Activated CD8-positive, alpha-beta memory T cell treated with anti-CD3 and anti-CD28 coated beads, Interleukin-2, amount 50 U/mL, for 1 hour (primary cell): ENCODE measurements around the gene ZFP36L2.

Experiments
- DNase-seq: peaks from one replicate; pipeline ENCODE4 v3.0.0-alpha.2; 2020; ENCODE audit errors: extremely low read depth

The ZFP36L2 gene, protein sequence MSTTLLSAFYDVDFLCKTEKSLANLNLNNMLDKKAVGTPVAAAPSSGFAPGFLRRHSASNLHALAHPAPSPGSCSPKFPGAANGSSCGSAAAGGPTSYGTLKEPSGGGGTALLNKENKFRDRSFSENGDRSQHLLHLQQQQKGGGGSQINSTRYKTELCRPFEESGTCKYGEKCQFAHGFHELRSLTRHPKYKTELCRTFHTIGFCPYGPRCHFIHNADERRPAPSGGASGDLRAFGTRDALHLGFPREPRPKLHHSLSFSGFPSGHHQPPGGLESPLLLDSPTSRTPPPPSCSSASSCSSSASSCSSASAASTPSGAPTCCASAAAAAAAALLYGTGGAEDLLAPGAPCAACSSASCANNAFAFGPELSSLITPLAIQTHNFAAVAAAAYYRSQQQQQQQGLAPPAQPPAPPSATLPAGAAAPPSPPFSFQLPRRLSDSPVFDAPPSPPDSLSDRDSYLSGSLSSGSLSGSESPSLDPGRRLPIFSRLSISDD

DNA sequence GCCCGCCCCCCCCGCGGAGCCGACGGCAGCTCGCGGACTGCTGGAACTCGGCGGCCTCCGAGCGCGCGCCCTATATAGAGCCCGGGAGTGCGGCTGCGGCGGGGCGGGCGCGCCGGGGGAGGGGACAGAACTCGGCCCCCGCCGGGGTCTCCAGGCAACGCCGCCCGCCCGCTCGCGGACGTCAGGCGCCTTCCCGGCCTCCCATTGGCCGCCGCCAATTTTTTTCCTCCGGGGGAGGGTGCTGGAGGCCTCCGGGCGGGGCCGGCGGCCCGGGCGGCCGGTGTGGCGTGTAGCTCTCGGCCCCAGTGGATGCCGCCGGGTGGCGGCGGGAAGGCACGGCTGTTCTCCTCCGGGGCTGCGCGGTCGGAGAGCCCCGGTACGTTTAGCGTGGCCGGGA lies at the start of gene ZFP36L2:
TSS of gene ZFP36L2 (minus strand) at position 49 of the 397 bp plus-strand sequence. CDS start 291 bp downstream, outside the sequence.
- peak; percentile 88 for DNase-seq

DNA sequence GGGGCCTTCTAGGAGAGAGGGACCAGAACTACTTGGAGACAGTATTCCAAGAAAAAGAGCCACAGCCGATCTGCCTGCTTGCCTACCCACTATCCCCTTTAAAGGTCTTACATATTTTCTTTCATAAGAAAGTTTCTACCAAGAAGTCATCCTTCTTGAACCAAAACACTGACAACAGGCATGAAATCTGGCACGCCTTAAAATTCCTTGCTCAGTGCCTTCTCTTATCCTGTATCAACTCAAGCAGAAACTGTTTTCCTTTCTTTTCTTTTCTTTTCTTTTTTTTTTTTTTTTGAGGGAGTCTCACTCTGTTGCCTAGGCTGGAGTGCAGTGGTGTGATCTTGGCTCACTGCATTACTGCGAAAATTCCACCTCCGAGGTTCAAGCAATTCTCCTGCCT lies 48.3 kb upstream of the ZFP36L2 start:
- DNase-seq = no peak

DNA sequence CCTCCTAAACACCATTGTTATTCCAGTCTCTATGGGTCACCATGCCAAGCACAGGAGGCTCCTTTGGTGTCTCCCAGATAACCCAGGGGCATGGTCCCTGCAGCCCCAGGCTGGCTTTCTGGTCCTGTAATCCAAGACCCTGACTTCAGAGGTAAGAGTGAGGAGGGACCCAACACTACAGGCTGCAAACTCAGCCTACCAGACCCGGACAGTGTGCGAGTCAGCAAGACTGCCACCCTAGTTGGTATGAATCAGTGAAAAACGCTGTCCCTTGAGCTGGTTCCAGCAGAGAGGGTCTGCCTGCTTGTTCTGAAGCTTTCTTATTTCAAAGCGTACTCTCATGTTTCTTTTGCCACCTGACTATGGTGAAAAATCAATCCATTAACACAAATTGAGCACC lies 47.6 kb upstream of the ZFP36L2 start:
- DNase-seq = no peak

DNA sequence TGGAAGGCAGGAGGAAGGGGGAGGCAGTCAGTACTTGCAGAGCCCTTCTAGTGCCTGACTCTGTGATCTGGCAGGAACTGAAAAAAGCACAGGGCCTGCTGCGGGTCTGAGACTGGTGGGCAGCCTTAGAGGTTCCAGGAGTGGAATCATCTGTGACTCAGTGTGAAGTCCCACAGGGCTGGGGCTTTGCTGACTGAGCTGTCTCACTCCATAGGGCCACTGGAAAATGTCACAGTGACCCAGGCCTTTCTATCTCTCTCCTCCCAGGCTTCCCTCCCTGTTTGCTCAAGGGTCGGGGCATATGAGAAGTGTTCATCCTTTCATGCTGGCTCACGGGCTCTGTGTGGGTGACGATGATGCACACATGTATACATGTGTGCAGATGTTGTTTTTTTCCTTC lies 47.1 kb upstream of the ZFP36L2 start:
- DNase-seq = no peak

DNA sequence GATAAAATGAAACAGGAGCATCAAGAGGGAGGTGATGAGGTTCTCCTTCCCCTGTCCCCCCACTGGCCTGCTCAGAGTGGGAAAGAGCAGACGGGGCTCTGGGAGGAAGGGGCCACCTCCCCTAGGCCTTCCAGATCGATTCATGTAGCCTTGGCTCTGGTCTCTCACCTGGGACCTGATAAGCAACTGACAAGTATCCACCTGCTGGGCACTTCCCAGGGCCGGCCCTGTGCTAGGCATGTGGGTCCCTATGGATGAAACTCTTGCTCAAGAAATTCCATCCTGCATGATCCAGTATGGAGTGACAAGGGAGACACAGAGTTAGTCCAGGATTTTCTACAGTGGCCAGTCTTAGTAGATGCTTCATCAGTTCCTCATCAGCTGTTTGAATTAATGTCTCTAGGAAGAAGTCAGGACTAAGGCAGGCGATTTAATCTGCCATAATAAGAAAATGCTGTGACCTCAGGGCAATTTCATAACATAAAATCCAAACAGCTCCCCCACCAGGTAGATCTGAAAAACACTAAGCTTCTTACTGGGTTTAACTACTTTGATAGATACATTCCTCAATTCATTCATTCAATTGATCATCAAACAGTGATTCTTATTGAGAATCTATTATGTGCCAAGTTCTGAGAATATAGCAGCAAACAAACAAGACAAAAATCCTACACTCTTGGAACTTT lies 44.7 kb upstream of the ZFP36L2 start:
- no peak for DNase-seq

DNA sequence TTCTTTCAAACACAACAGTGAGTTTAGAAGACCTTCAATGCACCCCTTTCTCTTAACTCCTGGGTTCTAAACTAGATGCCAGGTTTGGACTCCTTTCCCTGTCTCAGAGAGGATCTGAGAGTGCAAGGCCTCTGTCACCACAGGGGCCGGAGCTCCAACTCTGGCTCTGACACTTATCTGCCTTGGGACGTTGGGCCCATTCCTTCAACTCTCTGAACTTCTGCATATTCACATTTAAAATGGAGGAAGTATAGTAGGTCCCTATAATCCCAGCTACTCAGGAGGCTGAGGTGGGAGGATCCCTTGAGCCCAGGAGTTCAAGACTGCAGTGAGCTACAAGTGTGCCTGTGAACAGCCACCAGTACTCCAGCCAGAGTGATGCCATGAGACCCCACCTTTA lies 44.1 kb upstream of the ZFP36L2 start:
- no peak for DNase-seq

DNA sequence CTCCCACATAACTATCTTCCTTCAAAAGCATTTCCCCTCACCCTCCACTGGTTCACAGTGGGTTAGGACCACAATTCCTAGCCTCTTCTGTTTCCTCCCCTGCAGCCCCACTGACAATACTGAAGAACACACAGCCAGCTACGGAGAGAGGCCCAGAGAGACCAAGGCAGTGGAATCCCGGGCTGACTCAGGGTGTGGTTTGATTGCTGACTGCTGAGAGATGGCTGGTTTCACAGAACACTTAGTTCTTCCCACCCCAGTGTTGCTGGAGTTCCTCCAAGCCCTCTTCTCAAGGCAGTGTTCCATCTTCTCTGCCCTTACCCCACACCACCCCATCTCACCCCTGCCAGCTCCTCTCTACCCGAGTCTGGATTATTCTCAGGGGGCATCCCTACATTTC lies 43.3 kb upstream of the ZFP36L2 start:
- DNase-seq = no peak

DNA sequence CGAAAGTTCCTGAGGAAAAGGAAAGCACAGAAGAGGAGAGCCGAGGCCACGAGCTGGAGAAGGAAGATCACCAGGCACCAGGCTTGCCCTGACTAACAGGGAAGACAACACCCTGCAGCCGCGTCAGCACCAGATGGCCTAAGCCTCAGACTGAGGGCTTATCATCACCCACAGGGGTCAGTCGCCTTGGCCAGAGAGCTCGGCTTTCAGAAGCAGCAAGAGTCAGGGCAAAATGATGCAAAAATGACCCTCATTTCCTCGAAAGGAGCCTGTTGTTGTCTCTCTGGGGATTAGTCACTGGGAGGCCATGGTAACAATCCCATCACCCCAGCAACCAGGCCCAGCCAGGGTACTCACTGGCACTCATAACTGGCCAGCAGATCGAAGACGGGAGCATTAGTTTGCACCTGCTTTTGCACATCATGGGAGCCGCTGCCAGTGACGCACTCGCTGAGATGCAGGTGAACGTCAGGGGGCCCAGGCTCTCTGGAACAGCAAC lies 42.7 kb upstream of the ZFP36L2 start:
- no peak for DNase-seq

DNA sequence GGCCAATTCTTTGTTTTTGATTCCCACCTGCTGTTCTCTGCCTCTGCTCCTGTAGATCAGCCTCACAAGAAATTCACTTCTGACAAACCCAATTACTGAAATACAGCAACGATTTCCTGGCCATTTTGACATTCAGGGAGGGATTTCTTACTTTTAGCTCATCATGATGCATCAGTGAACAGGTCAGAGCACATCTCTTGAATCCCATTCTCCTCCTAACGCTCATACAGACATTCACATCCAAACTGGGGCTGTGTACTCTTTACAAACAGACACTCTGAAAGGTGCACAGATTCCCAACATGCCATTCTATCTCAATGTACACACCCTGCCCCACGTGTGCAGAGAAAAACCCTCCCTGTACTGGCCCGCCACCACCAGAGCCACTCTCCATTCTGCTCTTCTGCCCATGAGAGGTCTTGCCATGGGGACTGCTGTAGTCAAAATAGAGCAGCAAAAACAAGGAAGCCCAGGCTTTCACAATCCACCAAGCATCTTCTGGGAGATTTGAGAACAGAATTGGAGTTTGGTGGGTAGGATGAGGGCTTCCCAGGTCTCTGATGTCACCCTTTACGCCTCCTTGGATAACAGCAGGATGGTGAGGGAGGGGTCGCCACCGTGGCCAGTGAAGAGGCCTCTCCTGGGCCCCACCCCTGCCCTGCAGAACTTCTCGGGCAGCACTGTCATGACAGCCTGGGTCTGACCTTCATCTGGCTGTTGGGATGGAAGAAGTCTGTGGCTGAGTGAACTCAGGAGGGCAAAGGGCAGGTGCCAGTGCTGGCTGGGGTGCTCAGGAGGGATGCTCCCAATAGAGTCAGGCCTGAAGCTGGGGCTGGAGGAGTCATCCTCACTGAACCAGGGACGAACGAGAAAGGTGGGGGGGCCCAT lies 41.9 kb upstream of the ZFP36L2 start:
- no peak for DNase-seq

DNA sequence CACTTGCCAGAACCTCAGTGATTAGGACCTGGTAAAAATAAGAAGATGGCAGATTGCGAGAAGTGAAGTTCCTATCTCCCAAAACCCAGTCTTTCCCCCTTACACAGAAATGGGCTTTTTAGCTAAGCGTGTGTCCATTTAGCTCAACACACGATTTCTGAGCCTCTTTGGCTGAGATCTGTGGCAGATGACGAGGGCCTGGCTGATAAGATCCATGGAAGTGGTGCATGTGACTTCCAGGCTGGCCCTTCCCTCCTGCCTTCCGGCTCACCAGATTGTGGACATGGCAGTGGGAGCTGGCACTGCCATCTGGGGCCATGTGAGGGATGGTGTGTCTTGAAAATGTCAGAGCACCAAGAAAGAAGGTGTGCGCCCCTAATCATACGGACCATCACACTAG lies 41.0 kb upstream of the ZFP36L2 start:
- DNase-seq = no peak

DNA sequence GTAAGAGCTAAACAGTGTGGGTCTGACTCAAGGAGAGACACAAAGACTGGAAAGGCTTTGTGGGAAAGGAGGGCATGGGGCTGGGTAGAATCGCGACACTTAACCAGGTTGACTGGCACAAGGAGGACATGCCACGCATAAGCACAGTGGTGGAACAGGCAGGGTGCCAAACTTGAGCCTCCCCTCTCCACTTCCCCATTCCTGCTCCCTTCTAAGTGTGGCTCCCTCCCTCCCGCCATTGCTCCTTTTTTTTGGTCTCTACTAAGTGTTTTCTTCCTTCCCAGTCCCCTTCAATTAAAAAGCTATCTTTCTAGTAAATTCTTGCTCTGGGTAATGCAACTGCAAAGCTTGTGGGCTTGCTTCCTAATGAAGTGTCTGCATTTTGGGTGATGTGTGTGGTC lies 40.3 kb upstream of the ZFP36L2 start:
- no peak for DNase-seq

DNA sequence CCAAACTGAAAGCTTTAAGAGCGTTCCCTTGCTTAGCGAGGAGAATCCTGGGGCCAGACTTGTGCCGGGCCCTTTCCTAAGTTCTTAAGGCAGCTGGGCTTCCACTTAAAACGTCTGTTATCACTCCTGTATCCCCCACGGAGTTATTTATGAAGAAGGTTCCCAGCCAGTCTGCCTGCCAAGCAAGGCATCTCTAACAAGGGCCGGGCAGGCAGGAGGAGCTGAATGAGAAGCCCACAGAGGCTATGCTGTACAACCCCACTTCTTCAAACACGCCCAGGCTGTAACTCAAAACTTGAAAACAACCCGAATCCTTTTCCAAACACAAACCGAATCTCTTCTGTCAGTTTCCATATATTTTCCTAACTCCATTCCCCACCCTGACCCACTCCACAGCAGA lies 39.0 kb upstream of the ZFP36L2 start:
- no peak for DNase-seq

DNA sequence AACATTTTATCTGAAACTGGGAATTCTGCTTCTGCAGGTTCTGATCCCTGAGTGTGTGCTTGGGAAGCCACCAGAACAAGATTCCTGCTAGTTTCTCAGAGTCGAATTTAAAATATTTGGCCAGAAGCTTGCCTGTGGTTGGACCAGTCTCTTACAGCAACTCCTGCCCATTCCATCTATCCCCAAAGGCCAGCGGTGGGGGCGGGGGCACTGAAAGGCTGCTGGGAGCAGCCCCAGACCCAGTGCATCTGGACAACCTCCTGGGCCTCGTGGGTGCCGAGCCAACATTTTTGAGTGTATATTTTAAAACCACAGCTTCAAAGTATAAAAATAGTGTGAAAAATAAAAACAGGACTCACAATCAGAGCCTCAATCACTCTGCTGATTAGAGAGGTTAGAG lies 38.6 kb upstream of the ZFP36L2 start:
- no peak for DNase-seq

DNA sequence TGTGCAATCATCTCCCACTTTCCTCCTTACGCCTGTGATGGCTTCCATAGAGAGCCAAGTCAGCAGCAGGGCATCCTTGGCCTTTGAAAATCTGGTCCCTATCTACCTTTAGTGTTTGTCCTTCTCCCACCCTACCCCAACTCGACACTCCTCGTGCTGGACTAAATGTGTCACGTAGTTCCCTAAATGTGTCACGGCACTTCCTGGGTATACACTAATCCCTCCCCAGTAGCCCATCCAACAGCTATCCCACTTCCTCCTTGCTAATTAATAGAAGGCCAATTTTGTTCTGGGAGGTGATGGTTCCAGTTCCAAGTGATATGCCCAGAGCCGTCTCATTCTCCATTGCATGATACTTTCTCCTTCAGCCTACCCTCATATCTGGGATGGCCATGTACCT lies 36.5 kb upstream of the ZFP36L2 start:
- no peak for DNase-seq

DNA sequence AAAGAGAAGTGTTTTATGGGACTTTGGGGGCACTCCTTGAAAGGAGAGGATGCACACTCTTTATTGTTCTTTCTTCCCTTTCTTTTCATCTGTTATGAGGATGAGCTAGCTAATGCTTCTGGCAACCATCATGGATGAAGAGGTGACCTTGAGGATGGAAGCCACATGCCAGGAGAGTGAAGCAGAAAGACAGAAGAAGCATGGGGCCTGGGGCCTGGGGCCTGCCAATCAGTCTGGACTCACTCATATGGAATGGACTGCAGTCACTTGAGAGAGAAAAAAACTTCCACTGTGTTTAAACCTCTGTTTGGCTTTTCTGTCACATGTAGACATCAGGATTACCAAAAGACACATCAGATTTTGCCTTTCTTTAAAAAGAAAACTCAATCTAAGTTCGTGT lies 35.8 kb upstream of the ZFP36L2 start:
- DNase-seq = no peak

DNA sequence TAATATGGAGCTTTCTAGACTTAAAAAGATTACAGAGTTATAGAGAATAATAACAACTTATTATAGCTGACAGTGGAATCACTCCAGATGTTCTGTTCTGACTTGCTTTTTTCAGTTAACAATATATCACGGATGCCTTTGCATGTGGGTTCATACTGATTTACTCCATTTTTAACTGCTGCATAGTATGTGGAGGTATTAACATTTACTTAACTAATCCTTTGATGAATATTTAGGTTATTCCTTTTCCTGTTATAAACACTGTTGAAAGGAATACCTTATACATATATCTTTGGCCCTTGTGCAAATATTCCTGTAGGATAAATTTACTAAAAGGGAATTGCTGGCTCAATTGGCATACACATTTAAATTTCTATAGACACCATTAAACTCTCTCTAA lies 33.1 kb upstream of the ZFP36L2 start:
- DNase-seq = no peak

DNA sequence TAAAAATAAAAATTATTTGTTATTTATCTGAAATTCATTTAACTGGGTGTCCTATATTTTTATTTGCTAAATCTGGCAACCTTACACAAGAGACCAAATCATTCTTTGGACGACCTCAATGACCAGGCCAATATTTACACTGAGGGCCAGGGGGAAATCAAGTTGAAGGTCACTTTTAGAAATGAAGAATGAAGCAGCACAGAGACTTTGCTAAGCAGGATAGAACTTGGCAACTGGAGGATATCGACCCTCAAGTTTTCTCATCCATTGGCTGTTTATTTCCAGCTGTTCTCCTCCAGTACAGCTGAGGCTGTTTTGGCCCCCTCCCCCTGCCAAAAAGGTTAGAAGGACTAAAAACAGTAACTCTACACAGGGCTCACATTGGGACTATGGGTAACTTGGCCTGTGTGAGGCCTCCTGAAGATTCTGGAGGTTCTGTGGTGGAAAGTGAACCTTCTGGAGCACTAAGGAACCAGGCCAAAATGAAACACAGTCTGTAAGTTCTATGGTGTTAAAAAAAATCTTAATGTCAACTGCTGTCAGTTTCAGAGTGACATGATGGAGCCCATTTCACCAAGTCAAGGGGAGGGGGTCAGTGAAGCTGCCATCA lies 32.2 kb upstream of the ZFP36L2 start:
- no peak for DNase-seq

DNA sequence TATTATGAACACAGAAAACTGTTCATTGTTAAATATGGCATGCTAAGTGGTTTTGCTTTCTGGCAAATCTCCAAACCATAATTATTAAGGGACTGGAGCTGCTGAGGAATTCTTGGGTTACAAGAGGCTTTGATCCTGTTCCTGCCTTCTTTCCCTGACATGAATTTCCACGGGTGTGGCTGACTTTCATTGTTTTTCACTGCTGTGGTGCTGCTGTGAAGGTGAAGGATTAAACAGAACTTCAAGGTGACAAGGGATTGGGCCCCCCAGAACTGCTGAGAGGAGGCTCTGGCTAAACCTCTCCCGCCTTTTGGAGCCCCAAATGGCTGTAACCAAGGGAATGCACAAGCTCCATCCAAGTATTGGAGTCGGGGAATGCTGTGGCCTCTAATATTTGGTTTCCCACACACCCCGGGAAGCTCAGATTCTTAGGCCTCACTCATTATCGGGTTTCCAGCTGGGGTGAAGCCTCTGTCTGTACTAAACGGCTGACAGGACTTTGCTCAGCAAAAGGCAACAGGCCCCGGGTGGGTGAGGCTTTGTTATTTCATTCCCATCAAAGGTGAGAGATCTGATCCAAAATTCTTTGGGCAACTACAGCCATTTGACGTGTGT lies 29.0 kb upstream of the ZFP36L2 start:
- DNase-seq = no peak

DNA sequence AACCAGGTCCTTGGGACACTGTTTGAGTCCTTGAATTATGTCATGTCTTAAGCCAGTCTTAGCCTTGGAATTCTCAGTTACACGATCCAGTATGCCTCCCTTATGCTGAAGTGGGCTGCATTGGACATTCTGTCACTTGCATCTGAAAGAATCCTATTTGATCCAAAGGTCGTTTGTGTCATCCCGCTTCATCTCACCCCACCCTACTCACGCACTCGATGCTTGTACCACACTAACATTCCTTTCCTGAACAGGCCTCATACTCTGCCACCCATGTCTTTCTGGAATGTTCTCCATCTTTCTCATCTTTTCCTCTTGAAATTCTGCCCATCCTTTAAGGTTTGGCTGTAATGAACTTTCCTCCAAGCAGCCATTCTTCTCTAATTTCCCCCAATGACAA lies 27.9 kb upstream of the ZFP36L2 start:
- DNase-seq = no peak

DNA sequence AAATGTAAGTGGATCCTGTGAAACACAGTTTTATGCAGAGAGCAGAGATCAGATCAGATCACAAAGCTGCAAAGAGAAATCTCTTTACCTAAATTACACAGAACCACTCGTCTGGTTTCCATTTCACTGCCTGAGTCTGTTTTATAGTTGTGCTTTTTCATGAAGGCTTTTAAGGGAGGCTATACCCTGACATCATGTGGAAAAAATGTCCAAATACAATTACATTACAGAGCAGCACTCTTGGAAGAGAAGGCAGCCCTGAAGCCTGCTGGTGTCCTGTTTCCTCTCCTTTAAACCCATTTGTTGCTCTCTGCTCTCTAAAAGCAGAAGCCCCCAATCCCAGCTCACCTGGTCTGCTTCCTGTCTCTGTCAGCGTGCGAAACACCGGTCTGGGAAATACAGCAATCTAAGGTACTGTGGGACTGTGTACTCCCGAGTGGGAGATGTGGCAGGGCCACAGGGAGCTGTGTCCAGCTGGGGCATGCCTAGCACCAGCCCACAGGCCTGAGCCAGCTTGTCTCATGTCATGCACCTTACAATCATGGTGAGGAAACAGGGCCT lies 24.8 kb upstream of the ZFP36L2 start:
- no peak for DNase-seq

DNA sequence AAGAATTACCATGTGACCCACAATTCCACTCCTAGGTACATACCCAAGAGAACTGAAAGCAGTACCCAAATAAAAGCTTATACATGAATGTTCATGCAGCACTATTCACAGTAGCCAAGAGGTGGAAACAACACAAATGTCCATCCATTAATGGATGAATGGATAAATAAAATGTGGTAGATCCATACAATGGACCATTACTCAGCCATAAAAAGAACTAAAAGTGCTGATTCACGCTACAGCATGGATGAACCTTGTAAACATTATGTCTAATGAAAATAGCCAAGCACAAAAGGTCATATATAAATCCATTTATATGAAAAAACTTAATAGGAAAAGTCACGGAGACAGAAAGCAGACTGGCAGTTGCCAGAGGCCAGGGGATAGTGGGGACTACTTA lies 23.6 kb upstream of the ZFP36L2 start:
- no peak for DNase-seq
